ENCODE results near the gene ATF6. TPM values are rescaled to one million over a fixed set of nuclear protein-coding genes. Genes with fewer than 3 reads are reported as not detected.

ATF6 gene
- total RNA-seq, 1 donor from 2014 or later: 25.3 TPM

DNA sequence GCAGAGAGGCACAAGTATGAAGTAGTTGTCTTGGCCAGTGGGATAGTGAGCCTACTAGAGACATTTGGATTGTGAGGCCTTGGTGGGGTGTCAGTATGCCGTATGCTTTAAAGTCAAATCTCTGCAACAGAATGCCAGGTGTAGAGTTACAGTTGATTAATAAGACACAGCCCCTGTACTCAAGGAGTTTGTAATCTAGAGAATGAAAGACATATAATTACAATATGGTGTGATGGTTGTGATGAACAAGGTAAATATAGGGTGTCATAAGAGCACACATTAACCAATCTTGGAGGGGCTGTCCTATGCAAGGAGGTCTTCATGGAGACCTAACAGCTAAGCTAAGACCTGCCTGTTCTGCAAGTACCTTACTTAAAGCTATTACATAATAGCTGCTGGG, 113.1 kb downstream of the ATF6 start:
- DNase-seq (ENCODE audit: low read depth) (no peak), FAIRE-seq (no peak)
- TF ChIP-seq, protein P1, sequence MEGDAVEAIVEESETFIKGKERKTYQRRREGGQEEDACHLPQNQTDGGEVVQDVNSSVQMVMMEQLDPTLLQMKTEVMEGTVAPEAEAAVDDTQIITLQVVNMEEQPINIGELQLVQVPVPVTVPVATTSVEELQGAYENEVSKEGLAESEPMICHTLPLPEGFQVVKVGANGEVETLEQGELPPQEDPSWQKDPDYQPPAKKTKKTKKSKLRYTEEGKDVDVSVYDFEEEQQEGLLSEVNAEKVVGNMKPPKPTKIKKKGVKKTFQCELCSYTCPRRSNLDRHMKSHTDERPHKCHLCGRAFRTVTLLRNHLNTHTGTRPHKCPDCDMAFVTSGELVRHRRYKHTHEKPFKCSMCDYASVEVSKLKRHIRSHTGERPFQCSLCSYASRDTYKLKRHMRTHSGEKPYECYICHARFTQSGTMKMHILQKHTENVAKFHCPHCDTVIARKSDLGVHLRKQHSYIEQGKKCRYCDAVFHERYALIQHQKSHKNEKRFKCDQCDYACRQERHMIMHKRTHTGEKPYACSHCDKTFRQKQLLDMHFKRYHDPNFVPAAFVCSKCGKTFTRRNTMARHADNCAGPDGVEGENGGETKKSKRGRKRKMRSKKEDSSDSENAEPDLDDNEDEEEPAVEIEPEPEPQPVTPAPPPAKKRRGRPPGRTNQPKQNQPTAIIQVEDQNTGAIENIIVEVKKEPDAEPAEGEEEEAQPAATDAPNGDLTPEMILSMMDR (IDR thresholded peaks at IDR 0.05; ENCODE audit: insufficient read depth, low read length, severe bottlenecking): no peak
- Histone ChIP-seq H3K4me3 (ENCODE audit: low read depth, low read length) (no peak overlapping the region), H3K36me3 (ENCODE audit: control insufficient read depth, insufficient read depth, low read length) (no peaks in the 10 kb centered on the region), H3K27me3 (ENCODE audit: control insufficient read depth, insufficient read depth, low read length) (no peaks in the 10 kb centered on the region)

DNA sequence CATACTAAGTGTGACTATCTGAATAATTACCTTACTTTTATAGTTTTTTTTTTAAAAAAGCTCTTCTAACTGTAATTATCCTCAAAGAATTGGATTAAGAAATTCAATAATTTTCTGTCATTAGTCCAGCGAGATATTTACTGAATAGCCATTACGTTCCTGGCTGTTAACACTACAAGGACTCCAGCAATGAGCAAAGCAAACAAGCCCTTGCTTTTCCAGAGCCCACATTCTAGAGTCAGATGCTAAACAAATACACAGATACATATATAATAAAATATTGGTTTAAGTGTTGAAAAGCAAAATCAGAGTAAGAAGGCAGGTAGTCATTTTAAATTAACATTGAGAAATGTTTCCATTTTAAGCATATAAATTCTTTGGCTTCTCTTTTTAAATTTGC, 118.4 kb downstream of the ATF6 start:
- H3K27me3 ChIP-seq (ENCODE audit: control insufficient read depth, insufficient read depth, low read length): no peaks in the 10 kb centered on the region
- FAIRE-seq (no peak), DNase-seq (ENCODE audit: low read depth) (peak; percentile 16)
- TF ChIP-seq, protein P1 (IDR thresholded peaks at IDR 0.05; ENCODE audit: insufficient read depth, low read length, severe bottlenecking): no peak
- H3K36me3 ChIP-seq (ENCODE audit: control insufficient read depth, insufficient read depth, low read length): no peaks in the 10 kb centered on the region
- H3K4me3 ChIP-seq (ENCODE audit: low read depth, low read length): no peak overlapping the region

DNA sequence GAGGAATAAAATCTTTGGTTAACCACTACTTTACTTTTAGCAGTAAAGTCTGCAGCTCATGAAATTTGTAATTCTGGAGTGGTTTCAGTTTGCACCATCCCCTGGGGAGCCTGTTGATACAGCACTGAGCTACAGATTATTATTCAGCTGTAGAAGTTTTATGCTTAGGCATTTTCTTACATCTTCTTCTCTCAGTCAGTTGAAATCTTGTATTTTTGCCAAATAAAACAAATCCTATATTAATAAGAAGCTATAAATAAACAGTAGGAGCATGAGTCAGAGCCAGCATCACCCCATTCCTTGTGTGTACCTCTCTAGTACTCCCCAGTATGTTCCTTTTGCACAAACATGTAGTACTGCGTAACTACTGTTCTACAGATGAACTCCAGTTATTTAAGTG, 118.9 kb downstream of the ATF6 start:
- TF ChIP-seq, protein P1 (IDR thresholded peaks at IDR 0.05; ENCODE audit: insufficient read depth, low read length, severe bottlenecking): no peak
- Histone ChIP-seq H3K27me3 (ENCODE audit: control insufficient read depth, insufficient read depth, low read length) (no peaks in the 10 kb centered on the region), H3K4me3 (ENCODE audit: low read depth, low read length) (no peak overlapping the region), H3K36me3 (ENCODE audit: control insufficient read depth, insufficient read depth, low read length) (no peaks in the 10 kb centered on the region)
- DNase-seq (ENCODE audit: low read depth) (peak; percentile 87), FAIRE-seq (no peak)

DNA sequence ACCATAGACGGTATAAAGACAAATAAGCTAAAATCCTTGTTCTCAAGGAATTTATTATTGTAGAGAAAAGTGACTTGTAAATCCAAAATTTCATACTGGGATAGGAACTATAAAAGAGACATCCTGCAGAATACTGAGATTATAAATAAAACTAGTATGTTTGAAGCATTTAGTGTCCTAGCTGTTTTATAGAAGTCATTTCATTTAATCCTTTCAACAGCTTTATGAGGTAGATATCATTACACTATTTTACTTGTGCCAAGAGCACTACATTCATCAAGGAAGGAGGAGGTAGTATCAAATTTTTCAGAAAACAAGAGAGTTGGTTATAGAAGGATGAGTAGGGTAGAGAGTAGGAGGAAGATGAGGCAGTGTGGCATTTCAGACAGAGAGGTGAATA, 119.6 kb downstream of the ATF6 start:
- Histone ChIP-seq H3K27me3 (ENCODE audit: control insufficient read depth, insufficient read depth, low read length) (no peaks in the 10 kb centered on the region), H3K4me3 (ENCODE audit: low read depth, low read length) (no peak overlapping the region), H3K36me3 (ENCODE audit: control insufficient read depth, insufficient read depth, low read length) (no peaks in the 10 kb centered on the region)
- TF ChIP-seq, protein P1 (IDR thresholded peaks at IDR 0.05; ENCODE audit: insufficient read depth, low read length, severe bottlenecking): no peak
- FAIRE-seq: no peak
- no peak for DNase-seq (ENCODE audit: low read depth)

DNA sequence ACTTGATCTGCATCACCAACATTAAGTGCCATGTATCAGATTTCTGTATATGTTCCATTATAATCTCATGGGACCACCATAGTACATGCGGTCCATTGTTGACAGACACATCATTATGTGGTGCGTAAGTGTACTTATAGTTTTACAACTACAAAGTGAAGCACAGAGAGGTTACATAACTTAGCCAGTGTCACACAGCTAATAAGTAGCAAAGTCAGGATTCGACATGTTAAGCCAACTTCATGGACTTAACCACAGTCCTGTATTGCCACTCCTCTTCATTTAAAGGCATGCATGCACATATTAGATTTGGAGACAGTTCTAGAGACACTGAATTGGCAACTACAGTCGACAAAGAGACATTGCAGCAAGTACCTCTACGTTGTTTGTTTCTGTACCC, 120.5 kb downstream of the ATF6 start:
- H3K36me3 ChIP-seq (ENCODE audit: control insufficient read depth, insufficient read depth, low read length): peaks cover 2% of the 10 kb centered on the region
- FAIRE-seq (no peak), DNase-seq (ENCODE audit: low read depth) (no peak)
- no peaks in the 10 kb centered on the region for H3K27me3 ChIP-seq (ENCODE audit: control insufficient read depth, insufficient read depth, low read length)
- TF ChIP-seq, protein P1 (IDR thresholded peaks at IDR 0.05; ENCODE audit: insufficient read depth, low read length, severe bottlenecking): no peak
- H3K4me3 ChIP-seq (ENCODE audit: low read depth, low read length): no peak overlapping the region

DNA sequence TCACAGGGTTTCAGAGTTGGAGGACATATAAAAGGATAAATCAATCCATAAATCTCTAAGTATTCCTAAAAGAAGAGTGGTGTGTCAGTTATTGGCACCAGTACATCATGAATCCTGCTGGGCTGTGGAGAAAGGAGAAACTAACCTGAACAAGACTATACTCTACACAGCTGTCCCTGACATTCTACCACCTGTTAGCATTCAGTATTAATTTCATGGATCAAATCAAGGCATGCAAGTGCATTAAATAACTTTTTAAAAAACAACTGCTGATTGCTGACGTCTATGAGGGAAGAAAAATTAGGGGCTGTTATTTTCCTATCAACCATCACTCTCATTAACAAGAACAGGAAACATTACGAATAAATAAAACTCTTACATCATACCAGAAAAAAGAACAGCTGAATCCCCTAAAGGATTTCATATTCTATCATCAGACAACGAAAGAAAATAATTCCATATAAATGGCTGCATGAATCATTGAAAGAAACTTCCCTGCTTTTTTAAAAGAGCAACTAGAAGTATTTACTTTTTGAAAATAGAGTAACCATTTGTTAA, 121.7 kb downstream of the ATF6 start:
- DNase-seq (ENCODE audit: low read depth): no peak
- Histone ChIP-seq H3K27me3 (ENCODE audit: control insufficient read depth, insufficient read depth, low read length) (no peaks in the 10 kb centered on the region), H3K36me3 (ENCODE audit: control insufficient read depth, insufficient read depth, low read length) (peaks cover 2% of the 10 kb centered on the region), H3K4me3 (ENCODE audit: low read depth, low read length) (no peak overlapping the region)
- no peak for FAIRE-seq
- TF ChIP-seq, protein P1 (IDR thresholded peaks at IDR 0.05; ENCODE audit: insufficient read depth, low read length, severe bottlenecking): no peak
